ENCODE results near the gene POLE. TPM values are rescaled to one million over a fixed set of nuclear protein-coding genes. Genes with fewer than 3 reads are reported as not detected.

Gene POLE
- total RNA-seq, 1 experiment from 2014 or later, result 167 TPM

DNA sequence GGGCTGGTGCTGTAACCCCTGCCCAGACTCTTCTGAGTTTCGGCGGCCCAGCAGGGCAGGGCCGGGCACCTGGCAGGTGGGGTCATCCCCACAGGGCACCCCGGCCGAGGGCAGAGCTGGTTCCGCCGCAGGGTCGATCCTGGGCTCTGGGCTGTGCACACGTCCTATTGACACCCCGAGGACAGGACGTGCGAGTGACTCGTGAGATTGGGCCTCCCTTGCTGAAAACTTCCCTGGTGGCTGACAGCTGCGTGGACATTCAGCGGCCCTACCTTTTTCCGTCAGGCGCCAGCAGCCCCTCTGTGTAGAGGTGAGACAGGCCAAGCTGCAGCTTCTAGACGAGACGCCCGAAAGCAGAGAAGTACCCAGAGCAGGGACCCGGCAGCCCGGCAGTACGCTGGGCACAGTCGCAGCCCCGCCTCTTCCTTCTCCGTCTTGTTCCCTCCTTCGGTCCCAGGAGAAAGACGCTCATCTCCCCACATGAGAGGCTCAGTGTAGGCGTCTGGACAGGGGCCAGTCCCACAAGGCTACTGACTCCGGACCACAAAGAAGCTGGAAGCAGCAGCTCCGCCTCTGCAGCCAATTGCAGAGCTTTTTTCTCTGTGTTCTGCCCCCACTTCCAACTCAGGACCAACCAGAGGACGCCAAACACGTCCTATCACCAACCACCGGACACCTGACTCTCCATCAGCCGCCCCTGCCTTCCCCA is 76.9 kb downstream of the POLE start, which contains the start of gene LRCOL1:
TSS of gene LRCOL1 (minus strand) at position 532 of the 709 bp plus-strand sequence. CDS start 4,331 bp downstream, outside the sequence.
- ChIA-PET POLR2A (no interaction called here), CTCF (no interaction called here)
- intact Hi-C loops (cut with micrococcal nuclease; ENCODE audit: unreplicated experiment), result no loop called here
- Histone ChIP-seq H3K4me3 (ENCODE audit: low read depth, low read length) (no peak within 1 kb of the TSS), H3K27me3 (replicated peaks; ENCODE audit: control insufficient read depth, insufficient read depth, low read length) (no peaks in the 10 kb centered on the region), H3K36me3 (ENCODE audit: control insufficient read depth, insufficient read depth, low read length) (no peaks in the 10 kb centered on the region), H3K4me1 (peaks cover 11% of the 10 kb centered on the region; the same call in 1 of the 2 replicates), H3K9me3 (peaks cover 5% of the 10 kb centered on the region; the same call in 1 of the 2 replicates)
- BruUV-seq (replicated peaks), result no TSS peak
- no peaks in the 10 kb centered on the region for H3K27me3 Mint-ChIP-seq (ENCODE audit: insufficient read depth, unreplicated experiment)
- no peak within 1 kb of the TSS for H3K27ac Mint-ChIP-seq (ENCODE audit: unreplicated experiment)
- peaks cover 8% of the 10 kb centered on the region for H3K36me3 Mint-ChIP-seq (ENCODE audit: insufficient read depth, unreplicated experiment)
- TF ChIP-seq, protein P1, sequence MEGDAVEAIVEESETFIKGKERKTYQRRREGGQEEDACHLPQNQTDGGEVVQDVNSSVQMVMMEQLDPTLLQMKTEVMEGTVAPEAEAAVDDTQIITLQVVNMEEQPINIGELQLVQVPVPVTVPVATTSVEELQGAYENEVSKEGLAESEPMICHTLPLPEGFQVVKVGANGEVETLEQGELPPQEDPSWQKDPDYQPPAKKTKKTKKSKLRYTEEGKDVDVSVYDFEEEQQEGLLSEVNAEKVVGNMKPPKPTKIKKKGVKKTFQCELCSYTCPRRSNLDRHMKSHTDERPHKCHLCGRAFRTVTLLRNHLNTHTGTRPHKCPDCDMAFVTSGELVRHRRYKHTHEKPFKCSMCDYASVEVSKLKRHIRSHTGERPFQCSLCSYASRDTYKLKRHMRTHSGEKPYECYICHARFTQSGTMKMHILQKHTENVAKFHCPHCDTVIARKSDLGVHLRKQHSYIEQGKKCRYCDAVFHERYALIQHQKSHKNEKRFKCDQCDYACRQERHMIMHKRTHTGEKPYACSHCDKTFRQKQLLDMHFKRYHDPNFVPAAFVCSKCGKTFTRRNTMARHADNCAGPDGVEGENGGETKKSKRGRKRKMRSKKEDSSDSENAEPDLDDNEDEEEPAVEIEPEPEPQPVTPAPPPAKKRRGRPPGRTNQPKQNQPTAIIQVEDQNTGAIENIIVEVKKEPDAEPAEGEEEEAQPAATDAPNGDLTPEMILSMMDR (IDR thresholded peaks at IDR 0.05; ENCODE audit: insufficient read depth in 1 of 2, low read depth in 1 of 2, low read length in 1 of 2, severe bottlenecking in 1 of 2, unreplicated experiment in 1 of 2), result no peak
- H3K4me3 Mint-ChIP-seq (ENCODE audit: unreplicated experiment), result no peak within 1 kb of the TSS
- DNase-seq, result no peak
- no peaks in the 10 kb centered on the region for H3K9me3 Mint-ChIP-seq (ENCODE audit: unreplicated experiment)
- peaks cover 7% of the 10 kb centered on the region for H3K4me1 Mint-ChIP-seq (ENCODE audit: low read depth, unreplicated experiment)

DNA sequence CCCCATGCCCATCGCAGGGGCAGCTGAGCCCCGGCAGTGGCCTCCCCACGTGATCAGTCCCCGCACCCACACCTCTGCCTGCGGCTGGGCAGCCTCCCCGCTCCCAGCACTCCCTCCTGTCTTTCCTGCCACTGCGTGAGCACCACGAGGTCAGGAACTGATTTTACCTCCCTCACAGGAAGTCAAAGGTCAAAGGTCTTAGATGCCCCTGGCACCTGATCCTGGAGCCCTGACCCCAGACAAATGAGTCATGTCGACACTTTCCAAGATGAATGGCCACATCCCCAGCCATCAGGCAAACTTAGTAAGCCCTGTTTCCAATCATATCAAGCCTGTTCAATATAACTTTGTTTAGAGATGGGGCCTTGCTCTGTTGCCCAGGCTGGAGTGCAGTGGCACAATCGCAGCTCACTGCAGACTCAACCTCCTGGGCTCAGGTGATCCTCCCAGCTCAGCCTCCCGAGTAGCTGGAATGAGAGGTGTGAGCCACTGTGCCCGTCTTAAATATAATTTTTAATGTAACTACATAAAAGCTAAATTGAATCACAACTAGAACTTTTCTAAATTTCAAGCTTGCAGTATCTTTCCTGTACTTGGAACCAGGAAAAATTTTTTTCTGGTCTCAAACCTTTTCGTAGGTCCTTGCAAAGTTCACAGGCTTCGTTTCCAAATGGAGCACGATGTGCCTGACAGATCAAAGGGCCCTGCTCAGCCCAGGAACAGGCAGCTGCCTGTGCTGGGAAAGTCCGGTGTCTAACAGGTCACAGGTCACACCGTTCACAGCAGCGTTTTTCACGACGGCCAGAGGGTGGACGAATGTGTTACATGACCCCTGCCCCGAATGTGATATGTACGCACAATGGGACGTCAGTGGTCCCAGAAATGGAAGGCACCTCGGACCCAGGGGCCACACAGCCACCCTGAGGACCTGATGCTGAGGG is 78.6 kb downstream of the POLE start:
- peaks cover 5% of the 10 kb centered on the region; the same call in 1 of the 2 replicates for H3K9me3 ChIP-seq
- no peaks in the 10 kb centered on the region for H3K9me3 Mint-ChIP-seq (ENCODE audit: unreplicated experiment)
- no peaks in the 10 kb centered on the region for H3K27me3 Mint-ChIP-seq (ENCODE audit: insufficient read depth, unreplicated experiment)
- H3K4me3 ChIP-seq (ENCODE audit: low read depth, low read length), result no peak overlapping the region
- H3K36me3 Mint-ChIP-seq (ENCODE audit: insufficient read depth, unreplicated experiment), result peaks cover 8% of the 10 kb centered on the region
- H3K27me3 ChIP-seq (replicated peaks; ENCODE audit: control insufficient read depth, insufficient read depth, low read length), result no peaks in the 10 kb centered on the region
- intact Hi-C loops (cut with micrococcal nuclease; ENCODE audit: unreplicated experiment), result no loop called here
- peaks cover 7% of the 10 kb centered on the region for H3K4me1 Mint-ChIP-seq (ENCODE audit: low read depth, unreplicated experiment)
- peaks cover 16% of the 10 kb centered on the region for H3K4me1 ChIP-seq
- POLR2A ChIA-PET, result no interaction called here
- TF ChIP-seq, protein P1 (IDR thresholded peaks at IDR 0.05; ENCODE audit: insufficient read depth in 1 of 2, low read depth in 1 of 2, low read length in 1 of 2, severe bottlenecking in 1 of 2, unreplicated experiment in 1 of 2), result no peak
- H3K36me3 ChIP-seq (ENCODE audit: control insufficient read depth, insufficient read depth, low read length), result no peaks in the 10 kb centered on the region
- CTCF ChIA-PET, result no interaction called here
- no TSS peak for BruUV-seq (replicated peaks)
- H3K4me3 Mint-ChIP-seq (ENCODE audit: unreplicated experiment), result no peak overlapping the region
- H3K27ac Mint-ChIP-seq (ENCODE audit: unreplicated experiment), result no peak overlapping the region
- DNase-seq, result no peak

DNA sequence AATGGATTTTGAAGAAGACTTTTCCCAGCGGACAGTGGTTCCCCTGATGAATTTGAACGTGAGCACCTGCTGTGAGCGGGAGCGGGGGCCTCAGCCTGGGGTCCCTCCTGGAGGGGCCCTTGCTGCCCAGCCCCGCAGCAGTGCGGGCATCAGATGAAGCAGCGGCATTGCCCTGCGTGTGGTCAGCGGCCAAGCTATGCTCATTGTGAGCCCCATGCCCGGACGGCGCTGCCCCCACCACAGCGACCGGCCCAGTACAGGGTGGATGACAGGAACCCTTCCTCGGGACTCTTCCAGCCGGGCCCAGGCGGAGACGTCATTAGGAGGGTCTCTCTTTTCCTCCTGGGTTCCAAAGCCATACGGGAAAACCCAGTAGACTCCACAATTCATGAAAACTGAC is 80.2 kb downstream of the POLE start:
- H3K27me3 ChIP-seq (replicated peaks; ENCODE audit: control insufficient read depth, insufficient read depth, low read length), result no peaks in the 10 kb centered on the region
- POLR2A ChIA-PET, result no interaction called here
- Mint-ChIP-seq H3K27me3 (ENCODE audit: insufficient read depth, unreplicated experiment) (no peaks in the 10 kb centered on the region), H3K27ac (ENCODE audit: unreplicated experiment) (no peak overlapping the region), H3K9me3 (ENCODE audit: unreplicated experiment) (no peaks in the 10 kb centered on the region), H3K4me3 (ENCODE audit: unreplicated experiment) (no peak overlapping the region), H3K36me3 (ENCODE audit: insufficient read depth, unreplicated experiment) (peaks cover 8% of the 10 kb centered on the region), H3K4me1 (ENCODE audit: low read depth, unreplicated experiment) (peaks cover 7% of the 10 kb centered on the region)
- CTCF ChIA-PET, result no interaction called here
- intact Hi-C loops (cut with micrococcal nuclease; ENCODE audit: unreplicated experiment), result no loop called here
- BruUV-seq (replicated peaks), result no TSS peak
- peaks cover 5% of the 10 kb centered on the region; the same call in 1 of the 2 replicates for H3K9me3 ChIP-seq
- TF ChIP-seq, protein P1 (IDR thresholded peaks at IDR 0.05; ENCODE audit: insufficient read depth in 1 of 2, low read depth in 1 of 2, low read length in 1 of 2, severe bottlenecking in 1 of 2, unreplicated experiment in 1 of 2), result no peak
- no peak for DNase-seq
- no peaks in the 10 kb centered on the region for H3K36me3 ChIP-seq (ENCODE audit: control insufficient read depth, insufficient read depth, low read length)
- H3K4me1 ChIP-seq, result peaks cover 16% of the 10 kb centered on the region
- no peak overlapping the region for H3K4me3 ChIP-seq (ENCODE audit: low read depth, low read length)

Data from Caco-2 (cell line).